GM23338 (cell line): ENCODE data around the gene CYP2J2.

Experiments used
- TF ChIP-seq, protein P1 (sequence below): IDR thresholded peaks from one replicate; pipeline ENCODE4 v1.6.1; 2018; ENCODE audit warnings: antibody characterized with exemption; ENCODE audit not compliant: unreplicated experiment
- TF ChIP-seq, protein P2 (sequence below), 2 experiments: fragments of 200-600 bp in 1 of 2; sonication (generic) in 1 of 2; conservative IDR thresholded peaks; 2 replicates each; pipeline versions ENCODE4 v1.5.1 to v1.6.1; 2016 to 2017; ENCODE audit warnings: antibody characterized with exemption in 2 of 2, low read depth in 2 of 2, mild to moderate bottlenecking in 2 of 2, moderate library complexity in 1 of 2

DNA sequence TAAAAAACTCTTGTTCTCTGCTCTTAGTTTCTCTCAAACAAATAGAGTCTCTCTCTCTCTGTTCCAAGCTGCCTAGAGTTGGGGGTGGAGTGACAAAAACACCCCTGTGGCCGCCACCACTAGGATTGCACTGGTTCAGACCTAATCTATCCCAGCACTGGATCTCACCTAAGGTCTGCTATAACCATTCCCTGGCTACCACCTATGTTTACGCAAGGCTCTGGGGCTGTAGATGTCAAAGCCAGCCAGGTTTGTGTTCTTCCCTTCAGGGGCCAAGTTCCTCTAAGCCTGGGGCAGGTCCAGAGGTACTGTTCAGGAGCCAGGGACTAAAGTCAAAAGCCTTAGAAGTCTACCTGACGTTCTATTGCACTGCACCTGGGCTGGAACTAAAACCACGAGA, 12.8 kb upstream of the CYP2J2 start:
- TF ChIP-seq, protein P1, sequence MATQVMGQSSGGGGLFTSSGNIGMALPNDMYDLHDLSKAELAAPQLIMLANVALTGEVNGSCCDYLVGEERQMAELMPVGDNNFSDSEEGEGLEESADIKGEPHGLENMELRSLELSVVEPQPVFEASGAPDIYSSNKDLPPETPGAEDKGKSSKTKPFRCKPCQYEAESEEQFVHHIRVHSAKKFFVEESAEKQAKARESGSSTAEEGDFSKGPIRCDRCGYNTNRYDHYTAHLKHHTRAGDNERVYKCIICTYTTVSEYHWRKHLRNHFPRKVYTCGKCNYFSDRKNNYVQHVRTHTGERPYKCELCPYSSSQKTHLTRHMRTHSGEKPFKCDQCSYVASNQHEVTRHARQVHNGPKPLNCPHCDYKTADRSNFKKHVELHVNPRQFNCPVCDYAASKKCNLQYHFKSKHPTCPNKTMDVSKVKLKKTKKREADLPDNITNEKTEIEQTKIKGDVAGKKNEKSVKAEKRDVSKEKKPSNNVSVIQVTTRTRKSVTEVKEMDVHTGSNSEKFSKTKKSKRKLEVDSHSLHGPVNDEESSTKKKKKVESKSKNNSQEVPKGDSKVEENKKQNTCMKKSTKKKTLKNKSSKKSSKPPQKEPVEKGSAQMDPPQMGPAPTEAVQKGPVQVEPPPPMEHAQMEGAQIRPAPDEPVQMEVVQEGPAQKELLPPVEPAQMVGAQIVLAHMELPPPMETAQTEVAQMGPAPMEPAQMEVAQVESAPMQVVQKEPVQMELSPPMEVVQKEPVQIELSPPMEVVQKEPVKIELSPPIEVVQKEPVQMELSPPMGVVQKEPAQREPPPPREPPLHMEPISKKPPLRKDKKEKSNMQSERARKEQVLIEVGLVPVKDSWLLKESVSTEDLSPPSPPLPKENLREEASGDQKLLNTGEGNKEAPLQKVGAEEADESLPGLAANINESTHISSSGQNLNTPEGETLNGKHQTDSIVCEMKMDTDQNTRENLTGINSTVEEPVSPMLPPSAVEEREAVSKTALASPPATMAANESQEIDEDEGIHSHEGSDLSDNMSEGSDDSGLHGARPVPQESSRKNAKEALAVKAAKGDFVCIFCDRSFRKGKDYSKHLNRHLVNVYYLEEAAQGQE: no peak
- TF ChIP-seq, protein P2, sequence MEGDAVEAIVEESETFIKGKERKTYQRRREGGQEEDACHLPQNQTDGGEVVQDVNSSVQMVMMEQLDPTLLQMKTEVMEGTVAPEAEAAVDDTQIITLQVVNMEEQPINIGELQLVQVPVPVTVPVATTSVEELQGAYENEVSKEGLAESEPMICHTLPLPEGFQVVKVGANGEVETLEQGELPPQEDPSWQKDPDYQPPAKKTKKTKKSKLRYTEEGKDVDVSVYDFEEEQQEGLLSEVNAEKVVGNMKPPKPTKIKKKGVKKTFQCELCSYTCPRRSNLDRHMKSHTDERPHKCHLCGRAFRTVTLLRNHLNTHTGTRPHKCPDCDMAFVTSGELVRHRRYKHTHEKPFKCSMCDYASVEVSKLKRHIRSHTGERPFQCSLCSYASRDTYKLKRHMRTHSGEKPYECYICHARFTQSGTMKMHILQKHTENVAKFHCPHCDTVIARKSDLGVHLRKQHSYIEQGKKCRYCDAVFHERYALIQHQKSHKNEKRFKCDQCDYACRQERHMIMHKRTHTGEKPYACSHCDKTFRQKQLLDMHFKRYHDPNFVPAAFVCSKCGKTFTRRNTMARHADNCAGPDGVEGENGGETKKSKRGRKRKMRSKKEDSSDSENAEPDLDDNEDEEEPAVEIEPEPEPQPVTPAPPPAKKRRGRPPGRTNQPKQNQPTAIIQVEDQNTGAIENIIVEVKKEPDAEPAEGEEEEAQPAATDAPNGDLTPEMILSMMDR (conservative IDR thresholded peaks at IDR 0.05; ENCODE audit: low read depth in 2 of 2): no peak
